ENCODE measurements around the gene SEC14L5.

Gene SEC14L5

GRCh38 chr16:4944333-4945281 lies 13.5 kb upstream of the SEC14L5 start:
- H3K4me3 ChIP-seq (ENCODE audit: low read depth, low read length): no peak overlapping the region
- TF ChIP-seq, protein P1, sequence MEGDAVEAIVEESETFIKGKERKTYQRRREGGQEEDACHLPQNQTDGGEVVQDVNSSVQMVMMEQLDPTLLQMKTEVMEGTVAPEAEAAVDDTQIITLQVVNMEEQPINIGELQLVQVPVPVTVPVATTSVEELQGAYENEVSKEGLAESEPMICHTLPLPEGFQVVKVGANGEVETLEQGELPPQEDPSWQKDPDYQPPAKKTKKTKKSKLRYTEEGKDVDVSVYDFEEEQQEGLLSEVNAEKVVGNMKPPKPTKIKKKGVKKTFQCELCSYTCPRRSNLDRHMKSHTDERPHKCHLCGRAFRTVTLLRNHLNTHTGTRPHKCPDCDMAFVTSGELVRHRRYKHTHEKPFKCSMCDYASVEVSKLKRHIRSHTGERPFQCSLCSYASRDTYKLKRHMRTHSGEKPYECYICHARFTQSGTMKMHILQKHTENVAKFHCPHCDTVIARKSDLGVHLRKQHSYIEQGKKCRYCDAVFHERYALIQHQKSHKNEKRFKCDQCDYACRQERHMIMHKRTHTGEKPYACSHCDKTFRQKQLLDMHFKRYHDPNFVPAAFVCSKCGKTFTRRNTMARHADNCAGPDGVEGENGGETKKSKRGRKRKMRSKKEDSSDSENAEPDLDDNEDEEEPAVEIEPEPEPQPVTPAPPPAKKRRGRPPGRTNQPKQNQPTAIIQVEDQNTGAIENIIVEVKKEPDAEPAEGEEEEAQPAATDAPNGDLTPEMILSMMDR (IDR thresholded peaks at IDR 0.05; ENCODE audit: control insufficient read depth, extremely low read depth, insufficient read depth): no peak
- DNase-seq (ENCODE audit: low read depth): peak; percentile 22

GRCh38 chr16:4945560-4946502 lies 12.3 kb upstream of the SEC14L5 start:
- TF ChIP-seq, protein P1 (IDR thresholded peaks at IDR 0.05; ENCODE audit: control insufficient read depth, extremely low read depth, insufficient read depth): no peak
- no peak overlapping the region for H3K4me3 ChIP-seq (ENCODE audit: low read depth, low read length)
- DNase-seq (ENCODE audit: low read depth): no peak

GRCh38 chr16:4946917-4947316 lies 11.2 kb upstream of the SEC14L5 start:
- TF ChIP-seq, protein P1 (IDR thresholded peaks at IDR 0.05; ENCODE audit: control insufficient read depth, extremely low read depth, insufficient read depth): no peak
- no peak overlapping the region for H3K4me3 ChIP-seq (ENCODE audit: low read depth, low read length)
- no peak for DNase-seq (ENCODE audit: low read depth)

DNA sequence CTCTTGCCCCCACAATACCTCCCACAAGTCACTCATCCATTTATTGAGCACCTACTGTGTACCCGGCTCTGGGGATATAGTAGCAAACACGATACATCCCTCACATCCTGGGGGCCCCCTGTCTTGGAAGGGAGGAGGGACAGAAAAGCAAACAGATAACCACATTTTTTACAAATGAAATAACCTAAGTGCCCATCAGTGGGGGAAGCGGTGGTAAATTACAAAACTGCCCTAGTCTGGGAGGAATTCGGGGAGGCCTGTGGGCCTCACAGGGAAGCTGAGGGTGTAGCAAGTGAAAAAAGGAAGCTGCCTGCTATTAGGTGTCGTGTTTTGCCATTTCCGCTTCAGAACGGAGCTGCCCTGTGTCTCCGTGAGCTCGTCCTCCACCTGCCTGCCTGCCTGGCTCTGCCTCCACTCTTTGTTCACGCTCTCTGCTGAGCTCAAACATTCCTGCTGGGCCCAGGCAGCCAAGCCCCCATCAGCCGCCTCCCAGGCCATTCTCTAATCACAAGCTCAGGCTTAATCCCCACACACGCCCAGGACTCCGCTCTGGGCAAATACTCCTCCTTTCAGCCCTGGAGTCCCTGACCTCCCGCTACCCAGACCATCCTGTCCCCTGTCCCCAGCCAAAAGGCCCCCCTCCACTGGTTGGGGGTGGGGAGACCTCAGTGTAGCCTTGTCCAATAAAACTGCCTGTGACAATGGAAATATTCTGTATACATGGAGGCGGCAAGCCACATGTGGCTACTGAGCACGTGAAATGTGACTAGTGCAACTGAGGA lies 10.2 kb upstream of the SEC14L5 start:
- TF ChIP-seq, protein P1 (IDR thresholded peaks at IDR 0.05; ENCODE audit: control insufficient read depth, extremely low read depth, insufficient read depth): no peak
- DNase-seq (ENCODE audit: low read depth): no peak
- H3K4me3 ChIP-seq (ENCODE audit: low read depth, low read length): no peak overlapping the region

DNA sequence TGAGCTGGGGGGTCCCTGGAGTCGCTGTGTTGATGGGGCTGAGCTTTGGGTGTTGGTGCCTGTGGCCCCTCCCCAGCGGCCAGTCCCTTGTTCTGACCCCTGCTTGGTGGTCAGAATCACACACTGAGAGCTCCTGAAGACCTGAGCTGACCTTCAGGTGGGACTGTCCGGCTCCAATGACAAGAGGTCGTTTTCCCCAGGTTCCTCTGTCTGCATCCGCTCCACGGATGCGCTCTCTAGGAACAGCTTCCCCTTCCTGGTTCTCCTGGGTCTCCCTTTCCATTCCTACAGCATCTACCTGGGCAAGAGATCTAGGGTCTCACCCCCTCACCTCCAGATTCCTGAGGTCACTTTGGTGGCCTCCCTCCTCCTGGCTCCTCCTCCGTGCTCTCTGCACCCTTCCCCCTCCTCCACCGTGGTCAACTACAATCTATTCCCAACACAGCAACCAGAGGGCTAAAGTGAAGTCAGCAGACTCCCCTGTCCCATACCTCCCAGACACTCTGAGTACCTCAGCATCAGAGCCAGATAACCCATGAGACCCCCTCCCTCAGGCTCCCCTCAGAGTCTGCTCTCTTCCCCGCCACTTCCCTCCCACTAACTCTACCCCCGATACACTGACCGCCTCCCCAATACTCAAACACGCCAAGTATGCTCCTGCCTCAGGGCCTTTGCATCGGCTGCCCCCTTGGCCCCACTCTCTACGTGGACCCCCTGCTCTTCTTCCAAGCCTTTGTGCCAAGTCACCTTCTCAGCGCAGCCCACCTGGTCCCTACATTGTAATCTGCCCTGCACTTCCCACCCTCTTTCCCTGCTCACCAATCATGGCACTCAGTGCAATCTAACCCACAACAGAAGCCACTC lies 9.0 kb upstream of the SEC14L5 start:
- TF ChIP-seq, protein P1 (IDR thresholded peaks at IDR 0.05; ENCODE audit: control insufficient read depth, extremely low read depth, insufficient read depth): no peak
- DNase-seq (ENCODE audit: low read depth): no peak
- H3K4me3 ChIP-seq (ENCODE audit: low read depth, low read length): no peak overlapping the region

Data from LNCaP clone FGC (cell line).